ENCODE results near the gene SPINT1. TPM values are rescaled to one million over a fixed set of nuclear protein-coding genes. Genes with fewer than 3 reads are reported as not detected.

SPINT1 gene
- 0.30 TPM for polyA plus RNA-seq (2013, experiment 1 of 2; ENCODE audit: insufficient read length)
- polyA plus RNA-seq (2013, experiment 2 of 2; ENCODE audit: insufficient read length) = 0.27 TPM

- DNase-seq = no peak
These were observed at the start of gene SPINT1 for GRCh38 chr15:40843885-40844695. Gene SPINT1, plus strand, starts transcription at chr15:40844048. Its CDS starts 507 bp downstream, at chr15:40844555.

DNA sequence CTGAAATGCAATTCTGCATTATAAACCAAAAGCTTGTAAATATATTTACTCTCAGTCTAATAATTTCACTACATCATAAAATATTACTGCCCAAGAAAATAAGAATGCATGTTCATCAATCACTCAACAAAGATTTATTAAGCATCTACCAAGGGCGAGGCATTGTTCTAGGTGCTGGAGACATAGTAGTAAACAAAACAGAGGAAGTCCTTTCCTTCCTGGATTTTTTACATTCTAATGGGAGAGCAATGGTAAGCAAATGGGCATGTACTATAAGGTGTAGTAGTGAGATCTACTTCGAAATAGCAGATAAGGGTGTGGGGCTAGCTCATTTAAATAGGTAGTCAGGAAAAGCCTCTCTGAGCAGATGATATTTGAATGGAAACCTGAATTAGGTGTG is 47.8 kb upstream of the SPINT1 start:
- DNase-seq = no peak

DNA sequence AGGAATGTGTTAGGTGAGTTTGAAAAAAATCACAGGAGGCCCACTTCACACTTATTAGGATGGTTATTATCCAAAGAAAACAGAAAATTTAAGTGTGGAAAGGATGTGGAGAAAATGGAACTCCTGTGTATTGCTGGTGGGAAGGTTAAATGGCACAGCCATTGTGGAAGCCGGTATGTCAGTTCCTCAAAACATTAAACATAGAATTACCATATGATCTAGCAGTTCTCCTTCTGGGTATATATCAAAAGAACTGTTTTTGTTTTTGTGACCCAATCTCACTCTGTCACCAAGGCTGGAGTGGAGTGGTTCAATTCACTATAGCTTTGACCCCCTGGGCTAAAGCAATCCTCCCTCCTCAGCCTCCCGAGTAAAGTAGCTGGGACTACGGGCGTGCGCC is 47.3 kb upstream of the SPINT1 start:
- no peak for DNase-seq

DNA sequence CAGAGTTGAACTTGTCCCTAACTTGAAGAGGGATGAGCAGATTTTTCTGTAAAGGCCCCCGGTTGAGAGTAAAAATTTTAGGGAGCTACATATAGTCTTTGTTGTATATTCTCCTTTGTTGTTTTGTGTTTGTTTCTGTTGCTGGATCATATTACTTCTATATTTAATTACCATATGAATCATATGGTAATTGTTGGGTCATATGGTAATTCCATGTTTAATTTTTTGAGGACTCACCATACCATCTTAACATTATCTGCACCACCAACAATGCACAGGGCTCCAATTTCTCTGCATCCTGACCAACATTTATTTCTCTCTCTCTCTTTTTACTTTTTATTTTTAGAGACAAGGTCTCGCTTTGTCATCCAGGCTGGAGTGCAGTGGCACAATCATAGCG is 44.3 kb upstream of the SPINT1 start:
- no peak for DNase-seq

GRCh38 chr15:40803076-40803475 is 40.8 kb upstream of the SPINT1 start:
- DNase-seq = no peak

- no peak for DNase-seq
These were observed 40.2 kb upstream of the SPINT1 start for GRCh38 chr15:40803688-40804087.

GRCh38 chr15:40806672-40807027 is 37.2 kb upstream of the SPINT1 start:
- no peak for DNase-seq

- peak; percentile 98 for DNase-seq
These were observed 36.6 kb upstream of the SPINT1 start, which contains the start of the genes DNAJC17 and ZFYVE19 for GRCh38 chr15:40807028-40807887. Gene DNAJC17, minus strand, starts transcription at chr15:40807473. Its CDS starts 27 bp downstream, at chr15:40807446. Gene ZFYVE19, plus strand, starts transcription at chr15:40807089. Its CDS starts 501 bp downstream, at chr15:40807590.

- no peak for DNase-seq
These were observed 35.9 kb upstream of the SPINT1 start for GRCh38 chr15:40807888-40808461.

GRCh38 chr15:40808861-40809450 is 34.9 kb upstream of the SPINT1 start:
- no peak for DNase-seq

DNA sequence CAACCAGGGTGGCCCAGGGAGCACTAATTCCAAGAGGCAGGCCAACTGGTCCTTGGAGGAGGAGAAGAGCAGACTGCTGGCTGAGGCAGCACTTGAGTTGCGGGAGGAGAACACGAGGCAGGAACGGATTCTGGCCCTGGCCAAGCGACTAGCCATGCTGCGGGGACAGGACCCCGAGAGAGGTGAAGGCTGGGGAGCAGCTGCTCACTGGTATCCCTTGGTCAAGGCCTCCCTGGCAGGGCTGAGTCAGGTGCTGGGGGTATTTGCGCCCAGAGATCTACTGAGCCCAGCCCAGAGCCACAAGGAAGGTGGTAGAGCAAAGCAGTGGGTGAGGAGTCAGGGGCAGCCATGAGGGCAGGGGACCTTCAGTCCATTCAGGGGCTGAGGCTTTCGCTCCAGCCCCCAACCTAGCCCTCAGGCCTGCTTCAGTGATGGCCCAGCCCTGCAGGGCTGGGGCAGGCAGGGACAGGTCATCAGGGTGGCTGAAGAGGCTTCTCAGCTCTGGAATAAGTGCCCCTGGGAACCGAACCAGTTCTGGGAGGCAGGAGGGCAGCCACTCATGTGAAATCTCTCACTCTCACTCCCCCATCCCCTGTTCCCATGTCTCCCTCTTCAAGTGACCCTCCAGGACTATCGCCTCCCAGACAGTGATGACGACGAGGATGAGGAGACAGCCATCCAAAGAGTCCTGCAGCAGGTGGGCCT is 31.0 kb upstream of the SPINT1 start:
- DNase-seq = no peak

DNA sequence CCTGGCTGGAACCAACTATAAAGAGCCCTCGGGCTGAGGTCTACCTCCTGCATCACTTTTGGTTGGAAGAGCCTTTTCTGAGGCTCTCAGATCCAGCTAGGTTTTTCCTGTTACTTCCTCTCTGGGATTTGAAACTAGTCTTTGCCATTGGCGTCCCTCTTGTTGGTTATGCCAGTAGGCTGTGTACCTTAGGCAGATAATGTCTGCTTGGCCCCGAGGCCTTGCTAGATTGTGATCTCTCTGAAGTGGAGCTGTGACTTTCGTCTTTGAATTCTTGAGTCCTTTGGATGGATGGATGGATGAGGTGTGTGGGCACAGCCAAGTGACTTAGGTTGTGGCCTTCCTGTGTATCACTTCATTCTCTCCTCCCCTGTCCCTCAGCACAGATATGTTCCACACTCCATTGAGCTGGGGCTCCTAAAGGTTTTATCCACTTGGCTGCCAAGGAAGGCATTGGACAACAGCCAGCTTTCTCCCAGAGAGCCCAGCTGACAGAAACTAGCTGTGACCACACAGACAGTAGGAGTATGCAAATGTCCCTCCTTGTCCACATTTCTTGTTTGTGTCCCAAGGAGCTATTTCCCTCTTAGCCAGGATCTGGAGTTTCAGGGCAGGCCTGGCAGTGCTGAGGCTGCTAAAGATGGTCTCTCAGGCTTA is 28.7 kb upstream of the SPINT1 start:
- DNase-seq = no peak

- DNase-seq = no peak
These were observed 24.8 kb upstream of the SPINT1 start for GRCh38 chr15:40819048-40819447.

- no peak for DNase-seq
These were observed 22.7 kb upstream of the SPINT1 start for GRCh38 chr15:40821195-40821594.

DNA sequence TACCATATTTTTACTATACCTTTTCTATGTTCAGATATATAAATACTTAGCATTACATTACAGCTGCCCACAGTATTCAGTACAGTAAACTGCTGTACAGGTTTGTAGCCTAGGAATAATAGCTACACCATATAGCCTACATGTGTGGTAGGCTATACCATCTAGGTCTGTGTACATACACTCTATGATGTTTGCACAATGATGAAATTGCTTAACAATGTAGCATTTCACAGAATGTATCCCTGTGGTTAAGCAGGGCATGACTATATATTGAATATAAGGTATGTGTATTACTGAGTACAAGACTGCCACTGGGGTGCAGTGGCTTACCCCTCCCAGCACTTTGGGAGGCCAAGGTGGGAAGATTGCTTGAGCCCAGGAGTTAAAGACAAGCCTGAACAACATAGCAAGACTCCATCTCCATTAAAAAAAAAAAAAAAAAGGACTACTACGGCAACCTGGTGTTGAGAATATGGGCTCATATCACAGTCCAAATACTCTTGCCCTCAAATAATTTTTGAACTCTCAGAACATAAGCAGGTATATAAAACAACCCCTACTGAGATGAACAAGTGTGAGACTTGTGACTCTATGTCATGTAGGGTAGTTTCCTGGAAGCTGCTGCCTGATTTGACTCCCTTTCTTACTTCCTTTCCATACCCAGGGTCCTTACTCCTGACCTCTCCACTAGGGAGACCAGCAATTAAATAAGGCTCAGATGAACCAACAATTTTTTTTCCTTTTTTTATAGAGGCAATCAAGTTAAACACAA is 20.1 kb upstream of the SPINT1 start:
- no peak for DNase-seq

- no peak for DNase-seq
These were observed 18.0 kb upstream of the SPINT1 start for GRCh38 chr15:40825661-40826422.

- DNase-seq = no peak
These were observed 17.3 kb upstream of the SPINT1 start for GRCh38 chr15:40826423-40827075.

GRCh38 chr15:40828447-40829036 is 15.3 kb upstream of the SPINT1 start, which contains the start of gene PPP1R14D:
Gene PPP1R14D, minus strand, starts transcription at chr15:40828708. Its CDS starts 67 bp downstream, at chr15:40828641.
- DNase-seq = no peak

GRCh38 chr15:40829115-40829514 is 14.7 kb upstream of the SPINT1 start:
- DNase-seq = no peak
